HG03039 (cell line): ENCODE results near the gene CACNA1C.

ENCODE experiments used
- ATAC-seq: cut with Tn5 transposase; IDR thresholded peaks from one replicate; pipeline ENCODE4 v1.9.1; 2021; ENCODE audit warnings: mild to moderate bottlenecking, moderate library complexity; ENCODE audit not compliant: unreplicated experiment

Gene CACNA1C

DNA sequence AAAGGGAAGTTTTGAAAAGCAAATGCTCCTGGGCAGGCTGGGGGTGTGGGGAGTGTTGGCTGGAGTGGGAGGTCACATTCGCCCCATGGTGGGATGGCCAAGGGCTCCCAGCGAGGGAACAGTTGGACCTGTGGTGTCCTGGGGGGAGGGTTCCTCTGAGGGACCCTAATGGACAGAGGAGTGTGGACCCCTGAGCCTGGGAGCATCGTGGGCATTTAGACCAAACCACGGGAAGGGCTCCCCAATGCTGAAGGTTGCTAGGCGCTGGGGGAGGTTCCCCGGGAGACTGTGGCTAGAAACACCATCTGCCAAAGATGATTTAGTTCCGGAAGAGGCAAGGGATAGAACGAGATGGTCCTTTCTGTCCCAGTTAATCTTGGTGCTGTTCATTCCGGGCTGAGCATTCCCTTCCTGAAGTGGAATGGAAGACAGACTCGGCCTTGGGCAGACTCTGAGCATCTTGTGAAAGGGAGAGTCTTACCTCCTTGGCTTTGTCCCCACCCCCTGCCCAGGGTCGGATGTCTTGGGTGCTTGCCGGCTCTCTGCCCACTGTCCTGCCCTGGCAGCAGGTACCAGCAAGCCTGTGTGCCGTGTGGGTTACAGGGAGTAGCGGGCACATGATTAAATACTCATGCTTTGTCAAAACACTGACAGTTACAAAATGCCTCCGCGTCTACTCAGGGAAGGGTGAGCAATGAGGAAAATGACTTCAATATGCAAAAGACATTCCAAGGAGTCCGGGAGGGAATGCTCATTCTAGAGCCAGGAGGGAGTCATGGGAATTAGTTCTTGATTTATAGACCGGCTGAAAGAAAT is 215.9 kb downstream of the CACNA1C start:
- ATAC-seq: no peak

DNA sequence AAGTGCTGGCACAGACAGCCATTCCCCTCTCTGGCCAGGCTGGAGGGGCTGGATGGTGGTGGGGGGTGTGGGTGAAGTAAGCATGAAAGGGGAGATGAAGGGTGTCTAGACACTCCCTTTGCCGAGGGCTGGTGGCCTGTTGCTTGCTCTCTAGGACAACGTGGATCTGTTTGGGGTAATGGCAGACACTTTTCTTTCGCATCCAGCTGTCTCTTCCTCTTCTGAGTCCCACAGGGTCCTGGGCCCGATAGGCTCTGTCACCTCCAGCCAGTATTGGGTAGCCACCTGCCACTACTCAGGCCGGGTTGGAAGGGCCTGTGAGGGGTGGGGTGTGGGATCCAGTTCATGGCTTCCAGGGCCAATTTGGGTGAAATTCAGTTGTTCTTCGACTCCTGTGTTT is 218.1 kb downstream of the CACNA1C start:
- no peak for ATAC-seq

GRCh38 chr12:2271961-2272360 is 219.2 kb downstream of the CACNA1C start:
- ATAC-seq: no peak

DNA sequence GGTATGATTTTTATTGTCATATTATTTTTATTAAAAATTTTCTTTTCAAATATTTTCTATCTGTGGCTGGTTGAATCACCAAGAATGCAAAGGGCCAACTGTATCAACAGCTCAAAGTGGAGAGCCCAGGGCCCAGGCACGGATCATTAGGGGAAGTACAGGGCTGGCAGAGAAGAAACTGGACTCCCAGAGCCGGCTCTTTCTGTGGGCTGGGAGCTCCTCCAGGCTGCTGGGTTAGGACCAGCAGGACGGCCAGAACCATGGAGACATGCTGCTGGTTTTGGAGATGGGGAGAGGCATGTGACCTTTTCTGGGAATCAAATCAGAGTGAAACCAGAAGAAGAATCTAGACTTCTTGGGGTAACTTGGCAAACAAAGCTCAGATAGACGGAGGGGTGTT is 220.5 kb downstream of the CACNA1C start:
- no peak for ATAC-seq

DNA sequence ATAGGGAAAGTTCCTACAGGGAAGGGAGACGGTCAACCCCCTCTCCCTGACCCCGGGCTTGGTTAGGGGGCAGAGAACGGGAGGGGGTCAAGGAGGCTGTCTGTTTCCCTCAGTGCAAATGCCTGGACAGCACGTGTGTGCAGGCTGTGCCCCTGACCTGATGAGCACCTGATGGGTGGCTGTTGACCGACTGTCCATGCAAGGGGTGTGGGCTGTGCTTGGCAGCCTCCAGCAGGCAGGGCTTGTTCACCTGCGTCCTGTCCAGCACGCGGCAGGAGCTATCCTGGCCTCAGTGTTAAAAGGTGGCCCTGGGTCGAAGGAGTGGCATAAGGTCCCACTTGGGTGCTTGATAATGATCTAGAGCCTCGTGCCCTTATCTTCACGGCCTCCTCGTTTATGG is 221.0 kb downstream of the CACNA1C start:
- ATAC-seq: no peak

DNA sequence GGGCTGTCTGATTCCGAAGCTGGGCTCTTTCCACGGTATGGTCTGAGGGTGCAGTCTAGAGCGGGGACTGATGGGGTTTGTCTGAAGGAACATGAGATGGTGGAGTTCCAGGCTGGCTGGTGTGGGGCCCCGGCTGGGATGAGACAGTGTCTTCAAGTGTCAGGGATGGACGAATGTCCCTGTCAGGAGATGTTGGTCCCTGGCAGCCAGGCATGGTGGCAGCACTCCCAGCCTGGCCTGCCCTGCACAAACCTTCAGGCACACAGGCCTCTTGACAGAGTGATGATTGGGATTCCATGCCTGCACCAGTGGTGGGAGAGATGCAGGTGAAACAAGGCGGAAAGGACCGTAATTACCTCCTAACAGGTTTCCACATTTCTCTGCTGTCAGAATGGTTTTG is 221.9 kb downstream of the CACNA1C start:
- ATAC-seq: no peak

DNA sequence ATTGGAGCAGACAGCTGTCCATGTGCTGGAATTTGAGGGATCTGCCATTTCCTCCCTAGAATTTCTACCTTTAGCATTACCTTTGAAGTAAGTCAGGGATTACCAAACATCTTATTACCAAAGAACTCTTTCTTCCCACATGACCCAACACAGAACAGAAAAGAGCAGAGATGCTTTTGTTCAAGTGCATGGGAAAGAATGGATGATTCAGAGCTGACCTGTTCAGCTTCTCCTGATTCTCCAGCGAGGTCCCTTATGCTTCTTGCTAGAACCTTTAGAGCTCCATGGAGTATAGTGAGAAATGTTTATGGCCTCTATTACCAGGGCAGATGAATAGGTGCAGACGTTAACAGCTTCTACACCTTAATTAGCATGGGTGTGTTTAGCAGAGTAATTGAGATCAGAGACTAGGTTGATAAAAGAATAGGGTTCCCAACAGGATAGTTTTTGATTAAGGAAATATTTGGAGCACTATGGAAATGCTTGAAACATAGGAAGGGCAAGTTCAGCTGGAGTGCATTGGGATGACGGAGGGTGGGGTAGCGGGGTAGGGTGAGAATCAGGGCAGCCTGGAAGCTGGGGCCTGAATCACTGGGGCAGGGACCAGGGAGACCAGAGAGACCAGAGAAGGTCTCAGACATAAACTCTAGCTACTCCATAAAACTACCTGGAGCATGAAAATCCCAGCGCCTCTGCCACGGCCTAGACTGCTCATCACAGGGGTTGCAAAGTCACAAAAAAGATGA is 223.7 kb downstream of the CACNA1C start:
- no peak for ATAC-seq

DNA sequence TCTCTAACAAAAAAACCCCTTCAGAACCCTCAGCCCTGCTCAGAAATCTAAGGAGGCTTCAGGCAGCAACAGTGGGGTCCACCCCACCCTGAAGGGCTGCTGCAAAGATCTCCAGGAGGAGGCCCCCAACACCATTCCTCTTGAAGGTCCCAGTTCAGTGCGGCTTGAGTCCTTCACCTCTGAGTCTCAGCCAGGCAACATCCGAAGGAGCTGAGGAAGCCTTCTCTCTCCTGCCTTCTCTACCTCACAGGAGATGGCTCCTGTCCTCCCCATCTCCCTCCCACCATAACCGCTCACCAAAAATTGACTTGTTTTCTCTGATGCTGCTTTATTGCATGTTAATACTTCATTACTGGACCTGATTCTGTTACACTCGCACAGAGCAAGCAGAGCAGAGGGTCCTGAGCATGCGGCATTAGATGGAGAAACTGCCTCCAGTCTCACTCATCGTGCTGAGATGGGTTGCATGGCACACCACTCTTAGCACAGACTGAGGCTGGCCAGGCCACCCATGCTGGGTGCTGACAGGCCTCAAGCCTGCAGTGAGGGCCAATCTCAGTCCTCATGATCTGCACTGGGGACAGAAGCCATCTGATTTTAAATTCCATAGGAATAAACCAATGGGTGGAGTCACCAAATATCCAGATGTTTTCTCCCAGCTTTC is 224.8 kb downstream of the CACNA1C start:
- ATAC-seq: no peak

DNA sequence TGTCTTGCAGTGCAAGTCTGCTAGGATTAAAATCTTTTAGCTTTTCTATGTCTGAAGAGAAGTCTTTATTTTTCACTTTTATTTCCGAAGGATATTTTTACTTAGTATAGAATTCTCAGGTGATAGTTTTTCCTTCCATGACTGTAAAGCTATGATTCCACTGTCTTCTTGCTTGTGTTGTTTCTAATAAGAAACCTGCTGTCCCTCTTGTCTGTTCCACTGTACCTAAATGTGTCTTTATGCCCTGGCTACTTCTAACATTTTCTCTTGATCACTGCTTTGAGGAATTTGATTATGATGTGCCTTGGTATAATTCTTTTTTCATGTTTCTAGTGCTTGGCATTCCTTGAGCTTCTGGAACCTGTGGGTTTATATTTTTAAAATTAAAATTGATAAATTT is 228.7 kb downstream of the CACNA1C start:
- ATAC-seq: no peak

DNA sequence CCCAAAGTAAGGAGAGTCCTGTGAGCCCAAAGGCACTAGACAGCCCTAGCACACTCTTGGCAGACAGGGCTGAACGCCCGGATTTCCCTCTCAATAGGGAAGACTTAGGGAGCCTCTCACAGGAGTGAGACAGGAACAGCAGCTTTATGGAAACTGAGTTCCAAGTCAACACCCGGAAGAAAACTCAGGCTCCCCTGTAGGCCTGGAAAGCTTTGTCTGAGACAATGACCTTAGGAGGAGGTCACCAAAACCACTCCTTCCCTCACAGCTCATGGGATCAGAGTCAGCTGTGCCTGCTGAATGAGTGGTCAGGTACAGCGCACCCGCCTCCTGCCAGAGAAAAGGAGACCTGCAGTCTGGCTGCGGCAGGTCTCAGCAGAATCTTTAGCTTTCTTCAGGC is 229.5 kb downstream of the CACNA1C start:
- no peak for ATAC-seq

GRCh38 chr12:2283480-2283879 is 230.7 kb downstream of the CACNA1C start:
- no peak for ATAC-seq

DNA sequence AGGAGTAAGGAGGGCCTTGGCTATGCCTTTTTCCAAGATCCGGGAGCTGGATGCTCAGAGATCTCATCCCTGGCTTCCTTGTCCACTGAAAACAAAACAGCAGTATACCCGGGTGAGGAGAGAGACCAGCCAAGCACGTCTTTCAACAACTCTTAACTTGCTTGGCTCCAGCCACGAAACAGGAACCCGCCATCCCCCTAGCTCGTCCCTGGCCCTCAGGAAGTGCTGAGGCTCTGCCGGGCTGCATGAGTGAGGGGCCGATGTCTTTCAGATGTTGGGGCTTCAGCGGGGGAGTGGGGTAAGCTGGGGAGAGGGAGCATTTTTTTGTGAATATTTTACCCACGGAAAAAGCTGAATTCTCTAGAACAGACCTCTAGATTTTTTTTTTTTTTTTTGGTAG is 231.1 kb downstream of the CACNA1C start:
- no peak for ATAC-seq

DNA sequence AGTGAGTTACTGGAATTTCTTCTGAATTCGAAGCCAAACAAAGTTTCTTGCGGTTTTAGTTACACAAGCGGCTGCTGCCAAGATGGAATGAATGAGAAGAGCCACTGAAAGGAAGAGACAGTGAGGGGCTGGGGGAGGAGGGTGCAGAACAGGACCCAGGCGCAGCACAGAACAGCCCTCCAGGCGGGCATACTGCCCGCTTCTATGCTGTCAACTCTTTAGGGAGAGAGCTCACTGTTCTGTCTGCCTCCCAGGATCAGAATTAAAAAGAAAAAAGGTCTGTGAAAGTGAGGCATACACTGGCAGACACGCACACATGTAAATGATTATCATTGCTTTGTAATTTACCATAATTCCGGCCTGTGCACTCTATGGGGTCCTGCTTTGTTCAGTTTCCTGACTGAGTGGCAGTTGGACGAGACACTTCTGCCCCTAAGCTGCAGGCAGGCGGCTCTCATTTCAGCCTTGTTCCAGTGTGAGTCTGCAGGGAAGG is 231.6 kb downstream of the CACNA1C start:
- ATAC-seq: no peak

GRCh38 chr12:2284857-2285256 is 232.1 kb downstream of the CACNA1C start:
- no peak for ATAC-seq

- ATAC-seq: no peak
These were observed 232.7 kb downstream of the CACNA1C start for GRCh38 chr12:2285462-2285861.

DNA sequence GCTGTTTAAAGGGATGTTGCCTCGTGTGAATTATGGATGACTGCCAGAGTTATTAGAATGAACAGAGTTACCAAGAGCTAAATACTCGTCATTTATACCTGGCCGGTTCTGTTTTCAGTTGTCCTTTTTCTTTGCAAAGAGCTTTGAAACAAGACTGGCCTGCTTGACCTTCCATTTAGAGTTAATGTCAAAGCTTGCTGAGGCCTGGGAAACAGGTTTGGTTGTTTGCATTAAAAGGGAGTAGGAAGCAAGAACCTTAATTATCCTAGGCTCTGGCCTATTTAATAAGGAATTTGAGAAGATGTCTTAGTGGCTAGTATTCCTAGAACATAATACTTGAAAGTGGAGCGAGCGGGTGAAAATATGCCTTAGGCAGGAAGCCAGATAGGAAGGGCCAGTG is 233.3 kb downstream of the CACNA1C start:
- no peak for ATAC-seq

- ATAC-seq: no peak
These were observed 233.8 kb downstream of the CACNA1C start for GRCh38 chr12:2286461-2287131.

DNA sequence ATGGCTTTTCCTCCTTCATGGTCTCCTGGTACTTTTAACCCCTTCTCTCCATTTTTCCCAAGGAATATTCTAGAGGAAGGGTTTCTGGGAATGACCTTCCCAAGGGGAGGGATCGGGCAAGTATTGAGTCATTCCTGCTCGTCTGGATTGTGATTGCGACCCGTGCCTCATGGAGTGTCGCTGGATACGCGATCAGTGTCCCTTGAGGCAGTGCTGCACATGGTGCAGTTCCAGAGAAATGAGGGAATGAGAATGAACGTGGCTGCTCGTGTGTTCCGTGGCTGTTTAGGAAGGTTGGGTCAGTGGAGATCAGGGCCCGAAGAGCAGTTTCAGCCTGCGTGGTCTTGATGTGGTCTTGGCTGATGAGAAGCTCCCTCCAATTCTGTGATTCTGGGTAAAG is 234.4 kb downstream of the CACNA1C start:
- ATAC-seq: no peak

DNA sequence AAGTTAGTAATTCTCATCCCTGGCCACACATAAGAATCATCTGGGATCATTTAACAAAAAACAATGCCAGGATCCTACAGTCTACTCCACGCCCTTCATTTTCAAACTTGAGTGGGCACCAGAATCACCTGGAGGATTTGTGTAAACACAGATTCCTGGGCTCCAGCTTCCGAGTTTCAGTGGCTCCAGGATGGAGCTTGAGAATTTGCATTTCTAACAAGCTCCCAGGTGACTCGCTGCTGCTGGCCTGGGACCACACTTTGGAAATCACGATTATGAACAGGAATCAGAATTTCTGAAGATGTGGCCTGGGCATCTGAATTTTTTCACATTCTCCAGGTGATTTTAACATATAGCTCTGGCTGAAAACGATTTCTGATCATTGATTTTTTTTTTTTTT is 234.8 kb downstream of the CACNA1C start:
- ATAC-seq: no peak

DNA sequence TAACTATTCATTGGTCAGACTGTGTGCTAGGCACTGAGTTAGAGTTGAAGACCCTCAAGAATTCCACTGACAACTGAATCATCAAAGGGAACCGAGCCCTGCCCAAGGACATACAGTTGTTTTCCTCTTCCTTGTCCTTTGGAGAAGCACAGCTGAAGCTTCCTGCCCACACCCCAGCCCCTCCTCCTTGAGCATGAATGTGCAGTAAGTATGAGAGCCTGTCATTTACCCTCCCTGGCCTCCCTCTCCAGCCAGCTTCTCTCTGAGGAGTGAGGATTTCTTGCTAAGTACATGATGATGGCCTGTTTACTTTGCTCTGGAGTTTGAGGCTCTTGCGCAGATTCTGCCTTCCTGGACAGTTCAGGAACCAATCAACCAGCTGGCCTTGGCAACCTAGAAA is 235.2 kb downstream of the CACNA1C start:
- ATAC-seq: no peak

- no peak for ATAC-seq
These were observed 235.7 kb downstream of the CACNA1C start for GRCh38 chr12:2288471-2288870.
